Stimulated activated naive CD4-positive, alpha-beta T cell (primary cell): ENCODE results near the gene NDUFB7.
"Not testable (repeated sequence)": the region's sequence is repeated elsewhere in the genome, so short reads cannot be mapped to it uniquely, and the experiment has no call there.

Experiments
- DNase-seq, 6 experiments: peaks; one replicate each; lab custom pipeline; 2025; lab: John Stamatoyannopoulos, UW

The NDUFB7 gene

GRCh38 chr19:14570864-14571527 lies 870 bp downstream of the NDUFB7 start:
- no peak for DNase-seq

DNA sequence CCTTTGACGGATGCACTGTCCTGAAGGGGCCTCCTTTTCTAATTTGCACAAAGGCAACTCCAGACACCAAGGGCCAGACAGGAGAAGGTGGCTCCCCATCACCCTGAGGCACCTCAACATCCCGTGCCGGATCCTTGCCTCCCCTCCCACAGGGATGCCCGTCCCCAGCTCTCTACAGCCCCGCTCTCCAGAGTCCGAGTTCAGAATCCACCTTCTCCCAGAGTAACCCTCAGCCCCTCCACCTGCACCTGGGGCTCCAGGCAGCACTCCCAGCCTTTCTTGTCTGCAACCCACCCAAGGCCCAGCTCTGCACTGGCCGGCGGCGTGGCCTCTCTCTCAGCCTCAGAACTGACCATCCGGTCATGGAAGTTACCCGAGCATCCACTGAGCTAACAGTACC lies 4.8 kb downstream of the NDUFB7 start:
- no peak for DNase-seq

DNA sequence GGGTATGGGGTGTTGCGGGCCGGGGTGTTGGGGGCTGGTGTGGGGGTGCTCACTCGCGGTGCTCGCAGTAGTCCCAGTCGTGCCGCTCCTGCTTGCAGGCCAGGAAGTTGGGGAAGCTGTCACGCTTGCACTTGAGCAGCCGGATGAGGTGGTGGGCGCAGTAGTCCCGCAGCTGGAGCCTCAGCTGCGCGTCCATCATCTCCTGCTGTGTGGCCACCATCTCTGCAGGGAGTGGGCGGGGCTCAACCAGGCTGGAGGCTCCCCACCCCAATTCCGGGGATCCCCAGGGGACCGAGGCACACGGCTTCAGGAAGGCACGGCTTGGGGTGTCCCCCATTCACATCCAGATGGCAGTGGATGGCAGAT lies 5.2 kb downstream of the NDUFB7 start:
- DNase-seq = no peak

GRCh38 chr19:14565765-14566711 lies 5.8 kb downstream of the NDUFB7 start:
- DNase-seq = no peak

- no peak for DNase-seq
Observed at GRCh38 chr19:14565298-14565679, 6.6 kb downstream of the NDUFB7 start.

DNA sequence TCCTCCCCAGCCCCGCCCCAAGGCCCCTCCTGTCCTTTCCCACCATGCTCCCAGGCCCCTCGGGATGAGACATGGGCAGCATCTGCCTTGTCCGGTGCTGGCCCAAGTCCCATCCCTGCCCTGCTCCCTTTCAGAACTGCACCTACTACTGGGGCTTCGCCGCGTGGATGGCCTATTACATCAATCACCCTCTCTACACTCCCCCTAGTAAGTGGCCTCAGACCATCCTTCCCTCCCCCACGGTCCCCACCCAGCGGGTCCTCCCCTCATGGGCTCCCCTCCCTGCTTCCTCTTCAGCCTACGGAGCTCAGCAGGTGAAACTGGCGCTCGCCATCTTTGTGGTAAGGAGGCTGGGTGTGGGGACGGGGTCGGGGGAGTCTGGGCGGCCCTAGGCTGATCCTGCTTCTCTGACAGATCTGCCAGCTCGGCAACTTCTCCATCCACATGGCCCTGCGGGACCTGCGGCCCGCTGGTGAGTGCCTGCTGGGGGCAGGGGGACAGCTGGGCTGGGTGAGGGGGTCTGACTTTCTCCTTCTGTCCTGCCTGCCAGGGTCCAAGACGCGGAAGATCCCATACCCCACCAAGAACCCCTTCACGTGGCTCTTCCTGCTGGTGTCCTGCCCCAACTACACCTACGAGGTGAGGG lies 7.1 kb downstream of the NDUFB7 start:
- not testable (repeated sequence) for DNase-seq

GRCh38 chr19:14563989-14564651 lies 7.7 kb downstream of the NDUFB7 start:
- peak in 5 of 6 experiments; percentile 5 to 55 (median 30) for DNase-seq

DNA sequence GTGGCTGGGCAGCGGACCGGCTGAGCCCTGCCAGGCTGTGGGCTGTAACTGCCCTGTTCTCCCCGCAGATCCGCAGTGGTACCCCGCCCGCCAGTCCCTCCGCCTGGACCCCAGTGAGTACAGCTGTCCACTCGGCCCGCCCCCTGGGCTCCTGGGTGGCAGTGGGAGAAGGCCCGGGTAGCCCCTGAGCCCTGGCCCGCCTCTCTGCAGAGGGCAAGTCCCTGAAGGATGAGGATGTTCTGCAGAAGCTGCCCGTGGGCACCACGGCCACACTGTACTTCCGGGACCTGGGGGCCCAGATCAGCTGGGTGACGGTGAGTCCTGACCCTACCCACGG lies 8.3 kb downstream of the NDUFB7 start:
- no peak for DNase-seq

DNA sequence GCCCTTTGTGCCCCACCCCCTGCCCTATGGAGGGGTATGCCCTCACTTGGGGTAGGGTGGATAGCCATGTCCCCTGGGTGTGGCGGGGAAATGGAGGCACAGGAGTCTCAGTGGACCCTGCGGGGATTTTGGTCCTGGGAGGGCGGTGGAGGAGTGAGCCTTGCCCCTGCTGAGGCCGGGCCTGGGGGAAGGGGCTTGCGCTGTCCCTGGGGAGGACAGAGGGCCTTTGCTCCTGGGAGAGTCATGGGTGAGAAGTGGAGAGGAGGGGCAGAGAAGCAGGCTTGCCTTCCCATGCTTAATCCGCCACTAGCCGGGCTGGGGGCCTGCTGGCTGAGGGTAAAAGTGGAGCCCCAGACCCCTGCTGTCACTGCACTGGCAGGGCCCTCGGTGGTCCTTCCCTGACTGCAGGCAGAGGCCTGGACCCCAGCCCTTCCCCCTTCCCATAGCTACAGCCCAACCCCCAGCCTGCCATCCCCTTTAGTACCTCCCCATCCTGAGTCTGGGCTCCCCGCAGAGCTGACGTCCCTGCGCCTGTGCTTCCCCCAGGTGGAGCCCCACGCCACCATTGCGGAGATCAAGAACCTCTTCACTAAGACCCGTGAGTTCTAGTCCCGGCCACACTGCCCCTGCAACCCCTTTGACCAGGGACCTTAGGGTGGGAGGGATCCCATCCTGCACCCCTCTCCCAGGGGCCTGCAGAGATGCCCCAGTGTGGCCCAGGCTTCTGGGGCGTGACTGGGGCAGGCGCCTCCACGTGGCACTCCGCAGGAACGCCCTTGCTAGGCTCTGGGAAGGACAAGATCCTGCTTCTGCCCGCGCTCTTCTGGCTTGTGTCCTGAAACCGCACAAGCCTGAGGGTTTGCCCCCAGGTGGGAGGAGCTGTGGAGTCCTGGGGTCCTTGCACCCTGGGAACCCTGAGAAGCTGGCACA lies 8.9 kb downstream of the NDUFB7 start:
- no peak for DNase-seq

GRCh38 chr19:14561847-14562351 lies 10.0 kb downstream of the NDUFB7 start:
- no peak for DNase-seq

DNA sequence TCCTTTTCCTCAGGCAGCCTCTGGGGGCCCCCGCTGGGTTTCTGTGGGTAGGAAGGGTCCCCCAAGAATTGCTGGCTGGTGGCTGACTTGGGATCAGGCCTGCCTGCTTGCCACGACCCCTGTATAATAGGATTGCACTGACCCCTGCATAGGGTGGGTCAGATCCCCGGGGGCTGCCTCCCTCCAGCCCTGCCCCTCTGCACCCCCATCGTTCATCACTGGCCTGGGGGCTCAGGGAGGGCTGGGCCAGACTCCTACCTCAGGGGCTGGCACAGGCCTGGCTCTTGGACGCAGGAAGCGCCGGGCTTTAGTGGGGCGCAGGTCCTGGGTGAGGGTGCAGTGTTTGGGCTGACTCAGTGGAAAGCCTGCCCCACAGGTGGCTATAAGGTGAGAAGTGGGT lies 10.6 kb downstream of the NDUFB7 start:
- no peak for DNase-seq

DNA sequence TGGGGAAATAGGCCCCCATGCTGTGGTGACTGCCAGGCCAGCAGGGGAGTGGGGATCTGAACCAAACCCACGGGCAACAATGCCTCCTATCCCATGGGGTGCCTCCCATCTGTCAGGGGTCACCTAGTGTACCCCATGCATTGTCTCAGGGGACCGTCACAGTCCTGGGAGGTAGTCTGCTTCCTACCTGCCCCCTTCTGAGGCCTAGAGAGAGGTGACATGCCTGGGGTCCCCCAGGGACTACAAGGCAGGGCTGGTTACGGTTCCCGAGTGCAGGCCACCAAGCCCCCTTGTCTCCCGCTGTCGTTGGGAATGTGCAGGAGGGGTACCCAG lies 11.1 kb downstream of the NDUFB7 start:
- DNase-seq = no peak

GRCh38 chr19:14559916-14560775 lies 11.7 kb downstream of the NDUFB7 start:
- DNase-seq = no peak

DNA sequence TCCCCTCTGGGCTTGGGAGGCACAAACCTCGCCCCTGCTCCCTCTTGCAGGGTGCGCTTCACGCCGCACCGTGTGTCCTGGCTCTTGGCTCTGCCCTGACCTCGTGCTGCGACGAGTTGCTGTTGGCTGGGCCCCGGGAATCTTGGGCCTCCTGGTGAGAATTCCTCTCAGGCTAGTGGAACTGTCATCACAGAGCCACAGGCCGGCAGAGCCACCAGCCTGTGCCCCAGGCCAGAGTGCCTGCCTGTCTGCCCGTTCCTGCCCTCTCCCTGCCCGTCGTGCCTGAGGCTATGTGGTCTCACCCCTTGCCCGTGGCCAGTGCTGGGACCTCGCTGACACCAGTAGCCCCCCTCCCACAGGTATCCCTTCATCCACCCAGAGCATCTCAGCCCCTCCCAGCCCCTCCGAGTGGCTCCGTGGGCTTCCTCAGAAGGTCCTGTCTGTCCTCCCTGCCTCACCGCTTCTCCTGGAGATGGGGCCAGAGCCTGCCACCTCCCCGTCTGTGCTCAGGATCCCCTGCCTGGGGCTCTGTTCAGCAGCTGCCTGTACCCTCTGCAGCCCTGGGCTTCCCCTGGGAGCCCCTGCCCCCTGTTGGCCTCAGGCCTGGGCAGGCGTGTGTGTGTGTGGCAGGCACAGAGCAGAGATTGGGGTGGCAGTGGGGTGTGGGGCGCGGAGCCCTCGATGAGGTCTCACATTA lies 13.3 kb downstream of the NDUFB7 start:
- DNase-seq = no peak

DNA sequence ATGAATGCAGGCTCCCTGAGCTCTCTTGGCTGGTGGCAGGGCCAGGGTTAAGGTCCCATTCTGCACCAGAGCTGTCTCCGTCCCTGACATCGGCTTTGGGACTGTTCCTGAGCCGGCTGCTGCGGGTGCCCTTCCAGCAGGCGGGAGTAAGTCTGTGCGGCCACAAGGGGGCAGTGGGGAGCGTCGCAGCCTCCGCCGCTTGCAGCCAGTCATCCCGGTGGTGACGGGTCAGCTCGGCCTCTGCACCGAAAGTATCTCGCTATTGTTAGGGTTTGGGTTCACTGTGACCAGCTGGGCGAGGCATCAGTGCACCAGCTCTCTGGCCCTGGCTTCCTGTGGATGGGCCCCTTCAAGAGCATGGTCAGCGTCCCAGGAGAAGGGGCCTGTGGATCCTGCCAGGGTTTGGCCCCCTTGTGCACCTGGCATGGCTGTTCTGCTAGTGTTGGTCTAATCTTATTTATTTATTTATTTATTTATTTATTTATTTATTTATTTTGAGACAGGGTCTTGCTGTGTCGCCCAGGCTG lies 15.1 kb downstream of the NDUFB7 start:
- DNase-seq = peak; percentile 25 to 66 (median 56)

DNA sequence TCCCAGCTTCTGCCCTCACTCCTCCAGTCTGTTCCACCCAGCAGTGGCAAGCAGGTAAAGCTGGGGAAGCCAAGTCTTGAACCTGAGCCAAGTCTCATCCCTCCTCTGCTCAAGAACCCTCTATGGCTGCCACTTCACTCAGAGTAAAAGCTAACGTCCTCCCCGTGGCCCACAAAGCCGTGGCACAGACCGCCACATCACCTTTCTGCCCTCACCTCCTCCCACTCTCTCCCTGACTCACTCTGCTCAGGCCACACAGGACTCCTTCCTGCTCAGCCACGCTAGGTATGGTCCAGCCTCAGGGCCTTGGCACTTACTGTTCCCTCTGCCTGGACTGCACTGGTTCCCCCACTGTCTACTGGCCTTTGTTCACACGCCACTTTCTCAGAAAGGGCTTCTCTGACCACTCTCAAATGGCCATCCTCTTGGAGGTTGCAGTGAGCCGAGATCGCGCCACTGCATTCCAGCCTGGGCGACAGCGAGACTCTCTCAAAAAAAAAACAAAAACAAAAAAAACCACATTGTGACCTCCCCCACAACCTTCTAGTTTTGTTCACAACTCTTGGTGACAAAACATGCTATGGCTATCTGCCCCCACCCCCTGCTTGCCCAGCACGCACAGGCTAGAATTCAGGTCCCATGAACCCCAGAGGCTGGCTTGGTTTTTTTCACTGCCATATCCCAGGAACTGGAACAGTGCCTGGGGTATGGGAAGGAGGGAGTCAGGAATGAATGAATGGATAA lies 15.8 kb downstream of the NDUFB7 start:
- DNase-seq = no peak

DNA sequence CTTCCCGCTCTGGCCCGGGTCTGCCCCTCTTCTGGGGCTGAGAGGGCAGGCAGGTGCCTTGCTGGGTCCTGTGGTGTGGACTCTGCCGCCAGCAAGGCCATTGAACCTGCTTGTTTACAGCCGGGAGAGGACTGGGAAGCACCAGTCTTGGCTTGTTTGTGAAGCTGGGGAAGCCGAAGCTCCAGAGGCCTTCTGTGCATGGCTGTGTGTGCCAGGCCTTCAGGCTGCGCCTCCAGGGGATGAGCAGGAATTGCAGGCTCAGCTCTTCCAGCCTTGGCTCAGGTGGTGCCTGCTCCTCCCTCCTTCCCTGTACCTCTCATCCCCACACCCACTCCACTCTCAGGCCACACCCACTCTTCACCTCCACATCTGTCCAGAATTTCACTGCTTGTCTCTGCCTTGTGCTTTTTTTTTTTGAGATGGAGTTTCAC lies 17.5 kb downstream of the NDUFB7 start:
- DNase-seq = no peak

DNA sequence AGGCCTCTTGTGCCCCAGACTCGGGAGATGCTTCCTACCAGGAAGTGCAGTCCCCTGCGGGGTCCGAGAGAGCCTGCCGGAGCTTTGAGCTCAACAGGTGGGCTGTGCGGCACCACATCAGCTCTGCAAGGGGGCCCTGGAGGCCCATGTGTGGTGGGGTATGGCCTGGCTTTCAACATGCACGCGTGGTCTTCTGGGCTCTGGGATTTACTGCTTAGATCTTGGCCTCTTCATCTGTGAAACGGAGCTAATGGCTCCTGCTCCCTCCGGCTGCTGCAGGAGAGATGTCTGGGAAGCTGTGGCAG lies 18.0 kb downstream of the NDUFB7 start:
- no peak for DNase-seq
